Calu3 (cell line): ENCODE results near the gene CEMP1. TPM values are rescaled to one million over a fixed set of nuclear protein-coding genes. Genes with fewer than 3 reads are reported as not detected.

Experiments
- BruUV-seq: library from RNA; stranded (reverse); fragments of 400-500 nt; replicated peaks from 2 replicates; lab custom pipeline; 2021; lab: Mats Ljungman, UMichigan
- CTCF ChIA-PET: fragments of 300-600 bp; sonication (Branson Sonifier 250); formaldehyde crosslinking; loops from one replicate; lab custom pipeline; 2022; ENCODE audit warnings: antibody characterized with exemption; lab: Charles Lee
- DNase-seq: peaks from one replicate; pipeline ENCODE4 v3.0.0; 2022
- H3K27ac Mint-ChIP-seq: one replicate; pipeline ENCODE4 v1.8.0; 2022; ENCODE audit warnings: mixed read lengths; ENCODE audit not compliant: unreplicated experiment
- H3K27me3 Mint-ChIP-seq: one replicate; pipeline ENCODE4 v1.8.0; 2022; ENCODE audit warnings: mixed read lengths; ENCODE audit not compliant: unreplicated experiment
- H3K36me3 Mint-ChIP-seq: one replicate; pipeline ENCODE4 v1.8.0; 2022; ENCODE audit warnings: mild to moderate bottlenecking, moderate library complexity, mixed read lengths; ENCODE audit not compliant: insufficient read depth, unreplicated experiment
- H3K4me1 Mint-ChIP-seq: one replicate; pipeline ENCODE4 v1.8.0; 2022; ENCODE audit warnings: mild to moderate bottlenecking, low read depth, mixed read lengths; ENCODE audit not compliant: unreplicated experiment
- H3K4me3 Mint-ChIP-seq: one replicate; pipeline ENCODE4 v1.8.0; 2022; ENCODE audit warnings: mild to moderate bottlenecking, low read depth, moderate library complexity, mixed read lengths; ENCODE audit not compliant: unreplicated experiment
- H3K9me3 Mint-ChIP-seq: one replicate; pipeline ENCODE4 v1.8.0; 2022; ENCODE audit warnings: low read depth, mixed read lengths; ENCODE audit not compliant: unreplicated experiment
- CTCF ChIP-seq: fragments of 200-600 bp; IDR thresholded peaks from one replicate; pipeline ENCODE4 v1.8.0; 2022; ENCODE audit warnings: antibody characterized with exemption; ENCODE audit not compliant: unreplicated experiment
- intact Hi-C: fragments of 100-400 bp; cut with micrococcal nuclease; formaldehyde crosslinking; loops from one replicate; pipeline ENCODE4 v1.10.0; 2022; ENCODE audit not compliant: unreplicated experiment
- microRNA-seq: library from miRNA; unstranded; fragments of <30 nt; microRNA quantifications from one replicate; pipeline ENCODE4 v1.2.0, GENCODE V29; 2022
- total RNA-seq: library from RNA; stranded (reverse); gene quantifications from 2 replicates; pipeline ENCODE4 v1.2.3, GENCODE V29; 2022

The CEMP1 gene
- total RNA-seq, 1 experiment from 2014 or later = 0.90 TPM

GRCh38 chr16:2482708-2483534, 48.3 kb downstream of the CEMP1 start:
- intact Hi-C loops = no loop called here
- H3K4me3 Mint-ChIP-seq = no peak overlapping the region
- no TSS peak for BruUV-seq
- no peaks in the 10 kb centered on the region for H3K27me3 Mint-ChIP-seq
- DNase-seq = no peak
- peaks cover 17% of the 10 kb centered on the region for H3K36me3 Mint-ChIP-seq
- H3K4me1 Mint-ChIP-seq = peaks cover 12% of the 10 kb centered on the region
- TF ChIP-seq CTCF = no peak
- CTCF ChIA-PET = no interaction called here
- no peaks in the 10 kb centered on the region for H3K9me3 Mint-ChIP-seq
- no peak overlapping the region for H3K27ac Mint-ChIP-seq

- BruUV-seq = no TSS peak
- Mint-ChIP-seq H3K27ac (no peak overlapping the region), H3K27me3 (no peaks in the 10 kb centered on the region), H3K4me1 (peaks cover 15% of the 10 kb centered on the region), H3K36me3 (peaks cover 12% of the 10 kb centered on the region), H3K4me3 (no peak overlapping the region), H3K9me3 (no peaks in the 10 kb centered on the region)
- TF ChIP-seq CTCF = no peak
- CTCF ChIA-PET = no interaction called here
- DNase-seq = no peak
- intact Hi-C loops = no loop called here
Measured at GRCh38 chr16:2482249-2482648, 49.0 kb downstream of the CEMP1 start.

- H3K36me3 Mint-ChIP-seq = peaks cover 8% of the 10 kb centered on the region
- no peak overlapping the region for H3K4me3 Mint-ChIP-seq
- BruUV-seq = no TSS peak
Measured at GRCh38 chr16:2481676-2482075, 49.5 kb downstream of the CEMP1 start.

GRCh38 chr16:2480948-2481347, 50.3 kb downstream of the CEMP1 start:
- BruUV-seq = no TSS peak
- no peak for DNase-seq
- Mint-ChIP-seq H3K4me1 (peaks cover 18% of the 10 kb centered on the region), H3K36me3 (peaks cover 11% of the 10 kb centered on the region), H3K27ac (no peak overlapping the region), H3K4me3 (no peak overlapping the region), H3K9me3 (no peaks in the 10 kb centered on the region), H3K27me3 (no peaks in the 10 kb centered on the region)
- no peak for TF ChIP-seq CTCF
- intact Hi-C loops = no loop called here
- CTCF ChIA-PET = no interaction called here

More at GRCh38 chr16:2481676-2482075, 49.5 kb downstream of the CEMP1 start:
- DNase-seq = no peak
- Mint-ChIP-seq H3K27ac (no peak overlapping the region), H3K9me3 (no peaks in the 10 kb centered on the region), H3K4me1 (peaks cover 12% of the 10 kb centered on the region), H3K27me3 (no peaks in the 10 kb centered on the region)
- intact Hi-C loops = no loop called here
- CTCF ChIA-PET = no interaction called here
- no peak for TF ChIP-seq CTCF

Small RNA genes lying within 50 kb of the gene (microRNA-seq; reads per million reads assigned to microRNA genes)
- gene MIR3178 = not detected

Other genes starting within 250 kb of the CEMP1 start
- 7.6 and 9.6 TPM in 2 replicates for gene ABCA3, start 190.7 kb downstream of the CEMP1 start, total RNA-seq
- gene CCNF, start 102.0 kb downstream of the CEMP1 start, total RNA-seq = 47.9 and 54.5 TPM in 2 replicates
- gene TEDC2, start 71.3 kb downstream of the CEMP1 start, total RNA-seq = 28.2 and 30.5 TPM in 2 replicates
- not detected in 2 replicates for gene NTN3, start 60.1 kb downstream of the CEMP1 start, total RNA-seq
- 31.3 and 33.3 TPM in 2 replicates for gene TBC1D24, start 56.3 kb downstream of the CEMP1 start, total RNA-seq
- gene ATP6V0C, start 17.5 kb downstream of the CEMP1 start, total RNA-seq = 260 and 262 TPM in 2 replicates
- gene AMDHD2, start 11.0 kb downstream of the CEMP1 start, total RNA-seq = 60.2 and 65.1 TPM in 2 replicates
- 57.4 and 62.4 TPM in 2 replicates for gene PDPK1, start 6.6 kb upstream of the CEMP1 start, total RNA-seq
- 36.6 and 36.7 TPM in 2 replicates for gene KCTD5, start 151.1 kb upstream of the CEMP1 start, total RNA-seq
- 2.0 and 2.4 TPM in 2 replicates for gene PRSS27, start 188.8 kb upstream of the CEMP1 start, total RNA-seq
- 870 and 905 TPM in 2 replicates for gene SRRM2, start 221.2 kb upstream of the CEMP1 start, total RNA-seq
- 269 TPM in 2 replicates for gene ELOB, start 245.9 kb upstream of the CEMP1 start, total RNA-seq